Sigmoid colon (tissue), 7 donors: Measurements from ENCODE around the gene FAM83E. TPM values are rescaled to one million over a fixed set of nuclear protein-coding genes. Genes with fewer than 3 reads are reported as not detected.

Source experiments
- DNase-seq: peaks from one replicate; pipeline ENCODE4 v3.0.0-alpha.2; 2019
- H3K27ac ChIP-seq, 4 donors: fragments of 200-600 bp; sonication (generic); one replicate each; pipeline ENCODE4 v1.5.1; 2016 to 2019; ENCODE audit warnings: mild to moderate bottlenecking in 1 of 4
- H3K27me3 ChIP-seq, 3 donors: fragments of 200-600 bp; sonication (generic); one replicate each; pipeline ENCODE4 v1.5.1; 2019; ENCODE audit warnings: mild to moderate bottlenecking in 1 of 3
- H3K36me3 ChIP-seq, 4 donors: fragments of 200-600 bp; sonication (generic); one replicate each; pipeline ENCODE4 v1.5.1; 2016 to 2019
- H3K4me1 ChIP-seq, 4 donors: fragments of 200-600 bp; sonication (generic); one replicate each; pipeline ENCODE4 v1.5.1; 2017 to 2019
- H3K4me3 ChIP-seq, 4 donors: fragments of 200-600 bp; sonication (generic); one replicate each; pipeline ENCODE4 v1.5.1; 2017 to 2019; ENCODE audit warnings: mild to moderate bottlenecking in 2 of 4, moderate library complexity in 1 of 4
- H3K9me3 ChIP-seq, 4 donors: fragments of 200-600 bp in 3 of 4; sonication (generic) in 3 of 4; one replicate each; pipeline versions ENCODE4 v1.5.1 to v1.6.1; 2013 to 2019
- EP300 ChIP-seq, 4 donors: sonication (generic); formaldehyde crosslinking; IDR thresholded peaks; one replicate each; pipeline ENCODE4 v1.6.1; 2017; ENCODE audit warnings: antibody characterized with exemption in 4 of 4
- POLR2A ChIP-seq, 2 donors: fragments of 450-650 bp; IDR thresholded peaks; one replicate each; pipeline ENCODE4 v1.6.1; 2016; ENCODE audit warnings: antibody characterized with exemption in 2 of 2, mild to moderate bottlenecking in 2 of 2, moderate library complexity in 2 of 2
- POLR2AphosphoS5 ChIP-seq, 4 donors: sonication (generic); formaldehyde crosslinking; IDR thresholded peaks; one replicate each; pipeline ENCODE4 v1.6.1; 2017; ENCODE audit warnings: antibody characterized with exemption in 4 of 4
- WGBS, 2 donors: extraction: QIAGEN DNeasy Blood & Tissue Kit; methylation state at CpG; one replicate each; pipeline ENCODE4 v1.1.7; 2013; 5-methylcytosine and 5-hydroxymethylcytosine counted together
- intact Hi-C: fragments of 100-400 bp; cut with DNase I; formaldehyde crosslinking; loops from one replicate; pipeline ENCODE4 v1.15.1; 2023
- polyA plus RNA-seq, 3 donors: library from polyadenylated mRNA; stranded (reverse); fragments of 200-250 nt; gene quantifications; one replicate each; pipeline ENCODE4 v1.2.3, GENCODE V29; 2013
- total RNA-seq, 4 donors: library from RNA; depleted of rRNA; stranded (reverse); fragments of >200 nt; gene quantifications; one replicate each; pipeline ENCODE4 v1.1.0, GENCODE V29; 2016
- TF ChIP-seq, protein P1 (sequence below), 4 experiments: fragments of 450-650 bp in 3 of 4; fragments of 200-600 bp in 1 of 4; IDR thresholded peaks; one replicate each; pipeline ENCODE4 v1.5.1; 2016 to 2019; ENCODE audit warnings: antibody characterized with exemption in 4 of 4, mild to moderate bottlenecking in 3 of 4, moderate library complexity in 2 of 4
- donor health status: healthy with polysubstance abuse.
- donor health status: Bipolar disorder and iron deficiency.
- donor health status: healthy.

Gene FAM83E
- total and polyA plus RNA-seq, 7 donors: 109 to 168 (median 125) TPM; not detected in 4

DNA sequence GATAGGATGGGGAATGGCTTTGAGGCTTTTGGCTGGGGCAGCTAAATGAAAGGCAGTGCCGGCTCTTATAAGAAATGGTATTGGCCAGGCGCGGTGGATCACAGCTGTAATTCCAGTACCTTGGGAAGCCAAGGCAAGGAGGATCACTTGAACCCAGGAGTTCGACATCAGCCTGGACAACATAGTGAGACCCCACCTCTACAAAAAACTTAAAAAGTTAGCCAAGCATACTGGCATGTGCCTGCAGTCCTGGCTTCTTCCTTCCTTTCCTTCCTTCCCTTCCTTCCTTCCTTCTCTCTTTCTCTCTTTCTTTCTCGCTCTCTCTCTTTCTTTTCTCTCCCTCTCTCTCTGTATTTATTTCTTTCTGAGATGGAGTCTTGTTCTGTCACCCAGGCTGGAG lies 28.0 kb upstream of the FAM83E start:
- Histone ChIP-seq H3K27ac (no peak overlapping the region), H3K4me3 (no peak overlapping the region), H3K4me1 (peaks cover 0 to 35% (median 26%) of the 10 kb centered on the region in 4 donors), H3K36me3 (no peaks in the 10 kb centered on the region), H3K9me3 (no peaks in the 10 kb centered on the region), H3K27me3 (no peaks in the 10 kb centered on the region)
- DNase-seq: no peak
- 89 to 97% methylated on average over 5 of the region's 5 CpGs for WGBS, 2 donors
- no peak for TF ChIP-seq EP300 (IDR thresholded peaks at IDR 0.05)
- intact Hi-C loops: no loop called here

DNA sequence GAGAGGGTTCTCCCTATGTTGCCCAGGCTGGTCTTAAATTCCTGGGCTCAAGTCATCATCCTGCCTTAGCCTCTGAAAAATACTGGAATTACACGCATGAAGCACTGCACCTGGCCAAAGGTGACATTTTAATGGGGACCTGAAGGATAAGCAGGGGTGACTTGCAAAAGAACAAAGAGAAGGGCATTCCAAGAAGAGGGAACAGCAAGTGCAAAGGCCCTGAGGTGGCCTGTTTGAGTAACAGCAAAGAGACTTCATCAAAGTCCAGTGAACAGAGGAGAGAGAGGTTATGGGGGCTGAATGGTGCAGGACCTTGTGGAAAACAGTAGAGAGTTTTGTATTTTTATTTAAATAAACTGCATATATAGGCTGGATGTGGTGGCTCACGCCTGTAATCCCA lies 27.0 kb upstream of the FAM83E start:
- intact Hi-C loops: no loop called here
- peaks cover 0 to 32% (median 28%) of the 10 kb centered on the region in 4 donors for H3K4me1 ChIP-seq
- 93% methylated on average over 2 of the region's 2 CpGs for WGBS, 2 donors

DNA sequence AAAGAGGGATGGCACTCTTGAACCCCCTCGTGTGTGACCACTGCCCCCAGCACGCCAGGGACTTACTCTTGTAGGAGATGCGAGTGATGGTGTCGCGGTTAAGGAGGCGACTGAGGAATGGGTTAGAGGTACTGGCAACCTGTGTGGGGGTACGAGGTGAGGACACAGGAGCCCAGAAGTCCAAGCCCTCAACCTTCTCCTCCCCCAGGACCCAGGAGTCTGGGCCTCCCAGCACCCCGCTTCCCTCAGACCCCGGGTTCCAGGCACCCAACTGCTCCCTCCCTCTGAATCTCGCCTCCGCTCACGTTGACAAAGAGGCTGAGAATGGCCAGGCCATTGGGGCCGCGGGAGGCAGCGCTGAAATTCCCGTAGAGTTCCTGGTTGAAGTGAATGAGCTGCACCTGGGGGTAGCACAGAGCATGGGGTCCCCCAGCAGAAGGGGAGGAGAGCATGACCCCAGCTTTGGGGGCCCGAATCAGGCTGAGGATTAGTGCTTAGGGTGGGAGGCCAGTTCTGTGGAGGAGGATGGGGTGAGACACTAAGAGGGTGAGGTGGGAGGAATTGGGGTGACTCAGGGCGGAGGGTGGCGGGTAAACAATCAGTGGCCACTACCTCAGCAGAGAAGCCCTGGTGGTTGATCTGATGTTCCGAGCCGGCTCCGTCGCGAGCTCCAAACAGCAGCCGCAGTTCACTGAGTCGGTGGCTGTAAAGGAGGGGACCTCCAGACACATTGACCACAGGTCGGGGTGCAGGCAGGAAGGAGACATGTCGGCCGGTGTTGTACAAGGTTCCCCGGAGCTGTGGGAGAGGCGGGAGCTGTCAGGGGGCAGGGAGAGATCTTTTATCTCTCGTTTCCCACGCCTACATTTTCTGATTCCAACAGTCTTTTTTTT lies 24.9 kb upstream of the FAM83E start:
- no peak for TF ChIP-seq POLR2AphosphoS5 (IDR thresholded peaks at IDR 0.05)
- TF ChIP-seq POLR2A (IDR thresholded peaks at IDR 0.05): no peak
- TF ChIP-seq, protein P1, sequence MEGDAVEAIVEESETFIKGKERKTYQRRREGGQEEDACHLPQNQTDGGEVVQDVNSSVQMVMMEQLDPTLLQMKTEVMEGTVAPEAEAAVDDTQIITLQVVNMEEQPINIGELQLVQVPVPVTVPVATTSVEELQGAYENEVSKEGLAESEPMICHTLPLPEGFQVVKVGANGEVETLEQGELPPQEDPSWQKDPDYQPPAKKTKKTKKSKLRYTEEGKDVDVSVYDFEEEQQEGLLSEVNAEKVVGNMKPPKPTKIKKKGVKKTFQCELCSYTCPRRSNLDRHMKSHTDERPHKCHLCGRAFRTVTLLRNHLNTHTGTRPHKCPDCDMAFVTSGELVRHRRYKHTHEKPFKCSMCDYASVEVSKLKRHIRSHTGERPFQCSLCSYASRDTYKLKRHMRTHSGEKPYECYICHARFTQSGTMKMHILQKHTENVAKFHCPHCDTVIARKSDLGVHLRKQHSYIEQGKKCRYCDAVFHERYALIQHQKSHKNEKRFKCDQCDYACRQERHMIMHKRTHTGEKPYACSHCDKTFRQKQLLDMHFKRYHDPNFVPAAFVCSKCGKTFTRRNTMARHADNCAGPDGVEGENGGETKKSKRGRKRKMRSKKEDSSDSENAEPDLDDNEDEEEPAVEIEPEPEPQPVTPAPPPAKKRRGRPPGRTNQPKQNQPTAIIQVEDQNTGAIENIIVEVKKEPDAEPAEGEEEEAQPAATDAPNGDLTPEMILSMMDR (IDR thresholded peaks at IDR 0.05): no peak
- Histone ChIP-seq H3K4me3 (no peak overlapping the region), H3K4me1 (peaks cover 0 to 33% (median 23%) of the 10 kb centered on the region in 4 donors), H3K36me3 (no peaks in the 10 kb centered on the region), H3K27me3 (no peaks in the 10 kb centered on the region), H3K27ac (peak overlapping the region in 3 of 4 donors; percentile 91 to 99 (median 93)), H3K9me3 (no peaks in the 10 kb centered on the region)
- intact Hi-C loops: loop anchor here (10.0 kb wide), 2 partner anchors 325 to 835 kb away; partner anchors contain the start of genes FLT3LG and FTL
- no peak for DNase-seq
- WGBS, 2 donors: 68 to 77% methylated on average over 33 of the region's 33 CpGs

More for the DNA sequence above, 27.0 kb upstream of the FAM83E start:
- no peak overlapping the region for H3K4me3 ChIP-seq
- H3K9me3 ChIP-seq: no peaks in the 10 kb centered on the region
- no peaks in the 10 kb centered on the region for H3K36me3 ChIP-seq
- no peaks in the 10 kb centered on the region for H3K27me3 ChIP-seq
- H3K27ac ChIP-seq: no peak overlapping the region
- TF ChIP-seq POLR2A (IDR thresholded peaks at IDR 0.05): no peak
- TF ChIP-seq, protein P1 (IDR thresholded peaks at IDR 0.05): no peak
- no peak for DNase-seq

DNA sequence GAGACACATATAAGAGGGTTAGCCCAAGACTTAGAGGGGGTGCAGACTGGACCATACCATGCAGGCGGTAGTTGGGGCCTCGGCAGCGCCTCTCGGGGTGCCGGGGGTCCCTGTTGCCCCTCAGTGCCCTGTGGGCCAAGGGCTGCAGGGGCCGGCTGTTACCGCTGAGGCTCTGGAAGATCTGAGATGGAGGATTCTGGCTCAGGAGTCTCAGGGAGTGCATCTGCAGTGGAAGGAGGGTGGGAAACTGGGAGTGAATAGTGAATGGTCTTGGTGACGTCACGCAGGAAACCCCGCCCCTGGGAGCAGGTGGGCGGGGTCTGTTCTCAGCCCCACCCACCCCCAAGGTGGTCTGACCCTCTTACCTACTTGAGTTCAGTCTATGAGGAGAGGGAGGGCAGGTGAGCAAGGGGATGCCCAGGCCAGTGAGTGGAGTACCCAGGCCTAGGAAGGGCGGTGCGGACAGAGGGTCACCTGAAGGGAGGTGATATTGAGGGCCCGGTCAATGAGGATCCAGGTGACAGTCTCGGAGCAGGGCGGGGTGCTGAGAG lies 24.0 kb upstream of the FAM83E start:
- TF ChIP-seq POLR2AphosphoS5 (IDR thresholded peaks at IDR 0.05) (no peak), POLR2A (IDR thresholded peaks at IDR 0.05) (no peak), EP300 (IDR thresholded peaks at IDR 0.05) (no peak)
- TF ChIP-seq, protein P1 (IDR thresholded peaks at IDR 0.05): no peak
- WGBS, 2 donors: 68 to 77% methylated on average over 16 of the region's 16 CpGs
- no peaks in the 10 kb centered on the region for H3K27me3 ChIP-seq

More for the DNA sequence above, 24.0 kb upstream of the FAM83E start:
- intact Hi-C loops: loop anchor here (10.0 kb wide), 2 partner anchors 326 to 836 kb away; partner anchors contain the start of genes FLT3LG and FTL
- no peaks in the 10 kb centered on the region for H3K9me3 ChIP-seq
- peaks cover 0 to 36% (median 23%) of the 10 kb centered on the region in 4 donors for H3K4me1 ChIP-seq
- no peak for DNase-seq
- no peaks in the 10 kb centered on the region for H3K36me3 ChIP-seq
- peak overlapping the region; percentile 91 to 99 (median 96) for H3K27ac ChIP-seq
- H3K4me3 ChIP-seq: peak overlapping the region in 3 of 4 donors; percentile 61 to 89 (median 66)
